ENCODE data around the gene LUC7L3.

LUC7L3 gene

DNA sequence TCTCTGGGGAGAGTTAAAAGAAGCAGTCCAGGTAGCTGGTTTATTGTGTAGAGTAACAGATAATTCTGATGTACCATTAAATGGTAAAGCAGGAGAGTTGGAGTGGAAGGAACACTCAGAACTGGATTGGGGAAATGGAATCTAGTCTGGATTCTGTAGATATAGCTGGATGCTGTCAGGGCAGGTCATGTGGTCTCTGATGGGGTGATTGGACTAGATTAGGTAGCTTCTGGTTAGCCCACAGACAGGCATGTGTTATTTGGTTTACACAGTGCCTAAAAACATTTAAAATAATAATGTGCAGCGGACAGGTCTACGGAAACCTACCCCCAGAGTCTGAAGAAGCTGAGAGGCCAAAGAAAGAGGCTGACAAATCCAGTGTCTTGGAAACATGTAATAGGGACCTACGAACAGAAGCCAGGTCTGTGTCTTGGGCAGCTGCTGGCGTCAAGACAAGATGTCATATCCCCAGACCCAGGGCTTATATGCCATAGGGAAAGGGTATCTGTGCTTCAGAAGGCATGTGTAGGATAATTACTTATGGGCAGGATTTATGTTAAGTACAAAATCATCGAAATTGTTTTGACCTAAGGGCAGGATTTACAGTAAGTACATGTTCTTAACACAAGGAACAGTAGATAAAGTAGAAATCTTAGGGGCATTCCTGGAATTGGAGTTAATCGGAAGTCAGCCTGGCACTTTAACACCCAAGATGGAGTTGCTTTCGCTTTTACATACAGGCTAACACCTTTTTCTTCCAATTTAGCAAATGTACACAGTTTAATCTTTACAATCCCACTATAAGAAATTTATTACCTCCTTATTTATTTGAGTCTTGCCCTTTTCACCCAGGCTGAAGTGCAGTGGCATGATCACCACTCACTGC is 12.4 kb downstream of the LUC7L3 start:
- Histone ChIP-seq H3K27me3 (ENCODE audit: control insufficient read depth, insufficient read depth, low read length) (no peaks in the 10 kb centered on the region), H3K4me3 (ENCODE audit: low read depth, low read length) (no peak overlapping the region), H3K36me3 (ENCODE audit: control insufficient read depth, insufficient read depth, low read length) (peaks cover 9% of the 10 kb centered on the region), H3K9ac (ENCODE audit: low read depth, low read length) (no peak overlapping the region), H3K4me1 (ENCODE audit: control insufficient read depth, insufficient read depth, low read length) (no peaks in the 10 kb centered on the region), H3K9me3 (ENCODE audit: control insufficient read depth, insufficient read depth, low read length) (no peaks in the 10 kb centered on the region), H3K27ac (ENCODE audit: low read depth, low read length) (no peak overlapping the region)

GRCh38 chr17:50735287-50735686 is 15.9 kb downstream of the LUC7L3 start:
- no peaks in the 10 kb centered on the region for H3K4me1 ChIP-seq (ENCODE audit: control insufficient read depth, insufficient read depth, low read length)
- H3K4me3 ChIP-seq (ENCODE audit: low read depth, low read length): no peak overlapping the region
- H3K36me3 ChIP-seq (ENCODE audit: control insufficient read depth, insufficient read depth, low read length): peaks cover 38% of the 10 kb centered on the region
- H3K9me3 ChIP-seq (ENCODE audit: control insufficient read depth, insufficient read depth, low read length): no peaks in the 10 kb centered on the region
- H3K9ac ChIP-seq (ENCODE audit: low read depth, low read length): no peak overlapping the region
- H3K27ac ChIP-seq (ENCODE audit: low read depth, low read length): no peak overlapping the region
- H3K27me3 ChIP-seq (ENCODE audit: control insufficient read depth, insufficient read depth, low read length): no peaks in the 10 kb centered on the region

DNA sequence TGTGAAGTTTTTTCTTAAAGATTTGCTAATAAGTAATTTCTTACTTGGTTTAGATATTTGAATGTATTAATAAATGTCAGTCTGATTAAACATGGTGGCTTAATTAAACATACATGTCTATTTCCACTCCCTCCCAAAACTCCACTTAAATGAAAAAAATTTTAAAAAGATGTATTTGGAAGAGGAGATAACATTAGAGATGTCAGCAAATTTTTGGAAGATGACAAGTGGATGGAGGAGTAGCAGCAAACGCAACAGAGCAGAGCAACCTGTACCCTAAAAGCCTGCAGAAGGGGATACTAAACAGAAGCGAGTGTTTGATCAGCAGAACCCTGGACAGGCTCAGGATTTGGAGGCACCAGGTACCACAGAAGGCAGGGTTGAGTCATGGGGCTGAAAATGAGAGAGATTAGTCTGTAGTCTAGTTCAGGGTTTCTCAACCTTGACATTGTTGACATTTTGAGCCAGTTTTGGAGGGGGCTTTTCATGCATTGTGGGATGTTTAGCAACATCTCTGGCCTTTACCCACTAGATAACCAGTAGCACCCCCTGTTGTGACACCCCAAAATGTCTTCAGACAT is 17.8 kb downstream of the LUC7L3 start:
- peaks cover 58% of the 10 kb centered on the region for H3K36me3 ChIP-seq (ENCODE audit: control insufficient read depth, insufficient read depth, low read length)
- H3K9ac ChIP-seq (ENCODE audit: low read depth, low read length): no peak overlapping the region
- no peaks in the 10 kb centered on the region for H3K27me3 ChIP-seq (ENCODE audit: control insufficient read depth, insufficient read depth, low read length)
- H3K27ac ChIP-seq (ENCODE audit: low read depth, low read length): no peak overlapping the region
- H3K4me3 ChIP-seq (ENCODE audit: low read depth, low read length): no peak overlapping the region
- H3K4me1 ChIP-seq (ENCODE audit: control insufficient read depth, insufficient read depth, low read length): no peaks in the 10 kb centered on the region
- H3K9me3 ChIP-seq (ENCODE audit: control insufficient read depth, insufficient read depth, low read length): no peaks in the 10 kb centered on the region

DNA sequence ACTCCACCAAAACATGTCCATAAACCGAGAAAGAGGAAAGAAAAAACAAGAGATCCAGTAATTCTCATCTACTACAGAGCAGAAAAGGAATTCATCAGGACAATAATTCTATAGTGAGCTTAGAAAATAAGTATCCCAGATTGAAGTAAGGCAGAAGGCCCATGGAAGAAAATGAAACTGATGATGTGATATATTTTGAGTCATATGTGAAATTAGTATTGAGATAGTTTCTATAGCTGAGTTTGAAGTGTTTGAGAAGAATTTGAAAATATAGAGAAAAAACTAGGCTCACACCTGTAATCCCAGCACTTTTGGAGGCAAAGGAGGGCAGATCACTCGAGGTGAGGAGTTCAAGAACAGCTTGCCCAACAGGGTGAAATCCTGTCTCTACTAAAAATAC is 19.7 kb downstream of the LUC7L3 start:
- no peaks in the 10 kb centered on the region for H3K9me3 ChIP-seq (ENCODE audit: control insufficient read depth, insufficient read depth, low read length)
- no peak overlapping the region for H3K9ac ChIP-seq (ENCODE audit: low read depth, low read length)
- H3K4me1 ChIP-seq (ENCODE audit: control insufficient read depth, insufficient read depth, low read length): no peaks in the 10 kb centered on the region
- H3K27ac ChIP-seq (ENCODE audit: low read depth, low read length): no peak overlapping the region
- no peaks in the 10 kb centered on the region for H3K27me3 ChIP-seq (ENCODE audit: control insufficient read depth, insufficient read depth, low read length)
- peaks cover 74% of the 10 kb centered on the region for H3K36me3 ChIP-seq (ENCODE audit: control insufficient read depth, insufficient read depth, low read length)
- H3K4me3 ChIP-seq (ENCODE audit: low read depth, low read length): no peak overlapping the region

- Histone ChIP-seq H3K4me3 (ENCODE audit: low read depth, low read length) (no peak overlapping the region), H3K9ac (ENCODE audit: low read depth, low read length) (no peak overlapping the region), H3K27me3 (ENCODE audit: control insufficient read depth, insufficient read depth, low read length) (no peaks in the 10 kb centered on the region), H3K4me1 (ENCODE audit: control insufficient read depth, insufficient read depth, low read length) (no peaks in the 10 kb centered on the region), H3K27ac (ENCODE audit: low read depth, low read length) (no peak overlapping the region), H3K9me3 (ENCODE audit: control insufficient read depth, insufficient read depth, low read length) (no peaks in the 10 kb centered on the region), H3K36me3 (ENCODE audit: control insufficient read depth, insufficient read depth, low read length) (peaks cover 98% of the 10 kb centered on the region)
These were observed 26.2 kb downstream of the LUC7L3 start for GRCh38 chr17:50745631-50746030.

GRCh38 chr17:50749245-50749644 is 29.8 kb downstream of the LUC7L3 start:
- no peak overlapping the region for H3K4me3 ChIP-seq (ENCODE audit: low read depth, low read length)
- peaks cover 100% of the 10 kb centered on the region for H3K36me3 ChIP-seq (ENCODE audit: control insufficient read depth, insufficient read depth, low read length)

DNA sequence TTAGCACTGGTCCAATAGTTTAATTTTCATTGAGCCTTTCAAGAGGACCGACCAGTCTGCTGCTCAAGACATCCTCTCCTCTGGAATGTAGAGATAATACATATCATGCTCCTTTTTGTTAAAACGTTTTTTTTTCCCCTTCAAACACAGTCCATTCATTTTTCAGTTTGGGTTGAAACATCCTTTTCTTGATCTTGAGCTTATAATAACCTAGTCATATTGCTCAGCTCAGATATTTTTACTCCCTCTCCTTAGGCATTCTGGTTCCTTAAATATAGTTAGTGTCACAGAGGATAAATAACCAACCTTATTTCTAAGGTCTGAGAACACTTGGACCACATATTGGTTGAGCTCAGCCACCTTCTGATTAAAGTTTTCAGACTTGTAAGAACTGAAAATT is 35.1 kb downstream of the LUC7L3 start:
- Histone ChIP-seq H3K4me1 (ENCODE audit: control insufficient read depth, insufficient read depth, low read length) (no peaks in the 10 kb centered on the region), H3K9ac (ENCODE audit: low read depth, low read length) (no peak overlapping the region), H3K4me3 (ENCODE audit: low read depth, low read length) (no peak overlapping the region), H3K9me3 (ENCODE audit: control insufficient read depth, insufficient read depth, low read length) (no peaks in the 10 kb centered on the region), H3K27ac (ENCODE audit: low read depth, low read length) (no peak overlapping the region), H3K27me3 (ENCODE audit: control insufficient read depth, insufficient read depth, low read length) (no peaks in the 10 kb centered on the region), H3K36me3 (ENCODE audit: control insufficient read depth, insufficient read depth, low read length) (peaks cover 62% of the 10 kb centered on the region)

More at GRCh38 chr17:50749245-50749644, 29.8 kb downstream of the LUC7L3 start:
- no peak overlapping the region for H3K9ac ChIP-seq (ENCODE audit: low read depth, low read length)
- no peaks in the 10 kb centered on the region for H3K4me1 ChIP-seq (ENCODE audit: control insufficient read depth, insufficient read depth, low read length)
- no peaks in the 10 kb centered on the region for H3K27me3 ChIP-seq (ENCODE audit: control insufficient read depth, insufficient read depth, low read length)
- no peak overlapping the region for H3K27ac ChIP-seq (ENCODE audit: low read depth, low read length)
- H3K9me3 ChIP-seq (ENCODE audit: control insufficient read depth, insufficient read depth, low read length): no peaks in the 10 kb centered on the region

DNA sequence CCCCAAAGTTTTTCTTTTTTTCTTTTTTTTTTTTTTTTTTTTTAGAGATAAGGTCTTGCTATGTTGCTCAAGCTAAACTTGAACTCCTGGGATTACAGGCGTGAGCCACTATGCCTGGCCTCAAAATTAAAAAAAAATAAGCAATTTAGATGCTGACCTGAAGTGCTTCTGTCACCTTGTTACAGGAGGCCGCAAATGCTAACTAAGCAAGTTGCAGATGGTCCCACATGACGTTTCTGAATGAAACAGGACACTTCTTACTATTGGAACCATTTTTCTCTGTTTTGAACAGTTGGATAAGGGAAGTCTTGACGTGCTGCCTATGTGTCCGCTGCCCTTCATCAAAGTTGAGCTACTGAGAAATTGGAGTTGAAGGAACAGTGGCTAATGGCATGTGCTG is 39.1 kb downstream of the LUC7L3 start:
- Histone ChIP-seq H3K4me3 (ENCODE audit: low read depth, low read length) (no peak overlapping the region), H3K27ac (ENCODE audit: low read depth, low read length) (no peak overlapping the region), H3K9ac (ENCODE audit: low read depth, low read length) (no peak overlapping the region), H3K36me3 (ENCODE audit: control insufficient read depth, insufficient read depth, low read length) (peaks cover 22% of the 10 kb centered on the region), H3K4me1 (ENCODE audit: control insufficient read depth, insufficient read depth, low read length) (peaks cover 3% of the 10 kb centered on the region; the same call in 1 of the 2 replicates), H3K27me3 (ENCODE audit: control insufficient read depth, insufficient read depth, low read length) (no peaks in the 10 kb centered on the region), H3K9me3 (ENCODE audit: control insufficient read depth, insufficient read depth, low read length) (no peaks in the 10 kb centered on the region)

GRCh38 chr17:50758989-50759544 is 39.7 kb downstream of the LUC7L3 start:
- Histone ChIP-seq H3K27ac (ENCODE audit: low read depth, low read length) (no peak overlapping the region), H3K36me3 (ENCODE audit: control insufficient read depth, insufficient read depth, low read length) (peaks cover 16% of the 10 kb centered on the region), H3K4me1 (ENCODE audit: control insufficient read depth, insufficient read depth, low read length) (peaks cover 7% of the 10 kb centered on the region), H3K9ac (ENCODE audit: low read depth, low read length) (no peak overlapping the region), H3K9me3 (ENCODE audit: control insufficient read depth, insufficient read depth, low read length) (no peaks in the 10 kb centered on the region), H3K27me3 (ENCODE audit: control insufficient read depth, insufficient read depth, low read length) (no peaks in the 10 kb centered on the region), H3K4me3 (ENCODE audit: low read depth, low read length) (no peak overlapping the region)

DNA sequence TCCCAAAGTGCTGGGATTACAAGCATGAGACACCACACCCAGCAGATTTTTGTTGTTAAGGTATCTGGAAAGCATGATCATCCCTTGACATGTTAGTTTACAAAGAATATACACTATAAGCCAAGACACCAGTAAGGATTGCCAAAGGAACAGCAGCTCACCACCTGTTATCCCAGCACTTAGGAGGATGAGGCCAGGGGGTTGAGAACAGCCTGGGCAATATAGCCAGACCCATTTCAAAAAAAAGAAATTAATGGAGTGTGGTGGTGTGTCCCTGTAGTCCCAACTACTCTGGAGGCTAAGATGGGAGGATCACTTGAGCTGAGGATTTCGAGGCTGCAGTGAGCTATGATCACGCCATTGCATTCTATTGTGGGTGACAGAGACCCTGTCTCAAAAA is 42.8 kb downstream of the LUC7L3 start:
- Histone ChIP-seq H3K27ac (ENCODE audit: low read depth, low read length) (no peak overlapping the region), H3K9ac (ENCODE audit: low read depth, low read length) (no peak overlapping the region), H3K9me3 (ENCODE audit: control insufficient read depth, insufficient read depth, low read length) (no peaks in the 10 kb centered on the region), H3K36me3 (ENCODE audit: control insufficient read depth, insufficient read depth, low read length) (no peaks in the 10 kb centered on the region), H3K4me3 (ENCODE audit: low read depth, low read length) (no peak overlapping the region), H3K27me3 (ENCODE audit: control insufficient read depth, insufficient read depth, low read length) (no peaks in the 10 kb centered on the region), H3K4me1 (ENCODE audit: control insufficient read depth, insufficient read depth, low read length) (peaks cover 8% of the 10 kb centered on the region)
